Measurements from ENCODE around the gene TFIP11. TPM values are rescaled to one million over a fixed set of nuclear protein-coding genes. Genes with fewer than 3 reads are reported as not detected.

TFIP11 gene
- polyA plus RNA-seq, 4 donors: 30.7 to 47.0 (median 41.9) TPM

GRCh38 chr22:26514419-26515161, 2.3 kb upstream of the TFIP11 start:
- no peak for DNase-seq (ENCODE audit: low read depth in 4 of 4, low spot score in 3 of 4)

- no peak for DNase-seq (ENCODE audit: low read depth in 4 of 4, low spot score in 3 of 4)
These were observed 1.6 kb upstream of the TFIP11 start for GRCh38 chr22:26513838-26514237.

- DNase-seq (ENCODE audit: low read depth in 4 of 4, low spot score in 3 of 4): no peak
These were observed 4.1 kb downstream of the TFIP11 start for GRCh38 chr22:26508148-26508547.

GRCh38 chr22:26503758-26504157, 8.5 kb downstream of the TFIP11 start:
- DNase-seq (ENCODE audit: low read depth in 4 of 4, low spot score in 3 of 4): no peak

- no peak for DNase-seq (ENCODE audit: low read depth in 4 of 4, low spot score in 3 of 4)
These were observed 9.3 kb downstream of the TFIP11 start for GRCh38 chr22:26502688-26503561.

GRCh38 chr22:26501996-26502395, 10.3 kb downstream of the TFIP11 start:
- DNase-seq (ENCODE audit: low read depth in 4 of 4, low spot score in 3 of 4): no peak

GRCh38 chr22:26499188-26499703, 13.0 kb downstream of the TFIP11 start:
- no peak for DNase-seq (ENCODE audit: low read depth in 4 of 4, low spot score in 3 of 4)

- no peak for DNase-seq (ENCODE audit: low read depth in 4 of 4, low spot score in 3 of 4)
These were observed 15.8 kb downstream of the TFIP11 start for GRCh38 chr22:26496456-26496855.

GRCh38 chr22:26494506-26494905, 17.8 kb downstream of the TFIP11 start:
- DNase-seq (ENCODE audit: low read depth in 4 of 4, low spot score in 3 of 4): no peak

GRCh38 chr22:26492220-26492619, 20.1 kb downstream of the TFIP11 start:
- no peak for DNase-seq (ENCODE audit: low read depth in 4 of 4, low spot score in 3 of 4)

GRCh38 chr22:26489447-26490036, 22.7 kb downstream of the TFIP11 start:
- no peak for DNase-seq (ENCODE audit: low read depth in 4 of 4, low spot score in 3 of 4)

- DNase-seq (ENCODE audit: low read depth in 4 of 4, low spot score in 3 of 4): no peak
These were observed 24.3 kb downstream of the TFIP11 start for GRCh38 chr22:26487996-26488395.

GRCh38 chr22:26486394-26486793, 25.9 kb downstream of the TFIP11 start:
- DNase-seq (ENCODE audit: low read depth in 4 of 4, low spot score in 3 of 4): no peak

GRCh38 chr22:26485806-26486390, 26.4 kb downstream of the TFIP11 start:
- no peak for DNase-seq (ENCODE audit: low read depth in 4 of 4, low spot score in 3 of 4)

- no peak for DNase-seq (ENCODE audit: low read depth in 4 of 4, low spot score in 3 of 4)
These were observed 27.3 kb downstream of the TFIP11 start for GRCh38 chr22:26485013-26485412.

GRCh38 chr22:26484360-26484706, 27.9 kb downstream of the TFIP11 start:
- no peak for DNase-seq (ENCODE audit: low read depth in 4 of 4, low spot score in 3 of 4)

- DNase-seq (ENCODE audit: low read depth in 4 of 4, low spot score in 3 of 4): peak in 3 of 4 donors; percentile 82 to 85 (median 84)
These were observed 28.6 kb downstream of the TFIP11 start, which contains the start of the genes HPS4 and SRRD for GRCh38 chr22:26483439-26484359. Gene HPS4, minus strand, starts transcription at chr22:26483783. Its CDS starts 2,021 bp downstream, at chr22:26481762. Gene SRRD, plus strand, starts transcription at chr22:26483877. Its CDS starts 14 bp downstream, at chr22:26483891.

- no peak for DNase-seq (ENCODE audit: low read depth in 4 of 4, low spot score in 3 of 4)
These were observed 29.2 kb downstream of the TFIP11 start for GRCh38 chr22:26483043-26483438.

- DNase-seq (ENCODE audit: low read depth in 4 of 4, low spot score in 3 of 4): no peak
These were observed 30.1 kb downstream of the TFIP11 start for GRCh38 chr22:26482161-26482560.

- no peak for DNase-seq (ENCODE audit: low read depth in 4 of 4, low spot score in 3 of 4)
These were observed 30.6 kb downstream of the TFIP11 start for GRCh38 chr22:26481694-26482093.
